Right cardiac atrium (tissue), 5 donors: ENCODE results near the gene MSL3B.

ENCODE experiments used
- ATAC-seq, 2 donors: fragments of 200-7000 bp; cut with Tn5 transposase; one replicate each; pipeline versions ENCODE4 v1.8.0 to v1.9.1; 2020; ENCODE audit warnings: moderate library complexity in 2 of 2, mild to moderate bottlenecking in 1 of 2
- DNase-seq, 3 donors: peaks; one replicate each; pipeline ENCODE4 v3.0.0-alpha.2; 2020
- H3K27ac ChIP-seq: one replicate; pipeline ENCODE4 v1.5.1; 2013; ENCODE audit warnings: mild to moderate bottlenecking, low read length, control low read depth, moderate library complexity
- H3K27me3 ChIP-seq: one replicate; pipeline ENCODE4 v1.6.1; 2013; ENCODE audit not compliant: control insufficient read depth, insufficient read depth
- H3K4me1 ChIP-seq: one replicate; pipeline ENCODE4 v1.6.1; 2013; ENCODE audit warnings: low read length; ENCODE audit not compliant: control insufficient read depth, insufficient read depth
- H3K4me3 ChIP-seq: one replicate; pipeline ENCODE4 v1.5.1; 2013; ENCODE audit warnings: low read length, control low read depth
- H3K9me3 ChIP-seq: one replicate; pipeline ENCODE4 v1.6.1; 2013; ENCODE audit warnings: low read length; ENCODE audit not compliant: control insufficient read depth
- WGBS: extraction: QIAGEN DNeasy Blood & Tissue Kit; methylation state at CpG from one replicate; pipeline ENCODE4 v1.1.7; 2013; 5-methylcytosine and 5-hydroxymethylcytosine counted together
- intact Hi-C, 4 donors: fragments of 100-400 bp; cut with DNase I; formaldehyde crosslinking; loops; one replicate each; pipeline versions ENCODE4 v1.11.0 to v1.14.0; 2022 to 2023
- donor health status: healthy with polysubstance abuse.
- donor health status: DM: no; HTN: yes; CAD: no.
- donor health status: DM: no; HTN: no; CAD: no.
- donor health status: DM: no; HTN: yes; CAD: no; lungs with severe emphysema.
- donor health status: DM: yes; HTN: yes; CAD: no.

Gene MSL3B

GRCh38 chr2:233822101-233822771, 46.0 kb downstream of the MSL3B start:
- H3K4me3 ChIP-seq, result no peak overlapping the region
- WGBS, result 88% methylated on average over 21 of the region's 21 CpGs
- ATAC-seq (no peak), DNase-seq (peak in 2 of 3 donors; percentile 33 to 41)
- no peaks in the 10 kb centered on the region for H3K9me3 ChIP-seq
- H3K27me3 ChIP-seq, result no peaks in the 10 kb centered on the region
- intact Hi-C loops, result no loop called here
- no peak overlapping the region for H3K27ac ChIP-seq
- H3K4me1 ChIP-seq, result no peaks in the 10 kb centered on the region

DNA sequence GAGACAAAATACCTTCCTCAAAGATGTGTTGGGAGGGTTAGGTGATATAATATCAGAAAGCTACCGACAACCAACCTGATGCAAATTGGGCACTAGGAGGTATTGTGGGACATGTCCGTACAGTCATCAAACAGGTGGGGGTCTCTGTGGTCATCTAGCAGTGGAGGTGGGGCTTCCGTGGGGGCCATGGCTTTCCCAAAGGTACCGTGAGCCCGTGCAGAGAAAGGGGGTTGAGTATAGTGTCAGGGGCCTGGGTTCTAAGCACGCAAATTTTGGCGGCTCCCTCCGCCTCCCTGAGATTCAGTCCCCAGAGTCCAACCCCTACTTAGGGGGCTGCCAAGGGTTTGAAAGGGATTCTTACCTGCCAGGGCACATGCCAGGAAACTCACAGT, 46.5 kb downstream of the MSL3B start:
- no peak for DNase-seq
- 94% methylated on average over 8 of the region's 8 CpGs for WGBS
- H3K4me1 ChIP-seq, result no peaks in the 10 kb centered on the region
- no peak for ATAC-seq
- no peak overlapping the region for H3K4me3 ChIP-seq
- no peaks in the 10 kb centered on the region for H3K9me3 ChIP-seq
- H3K27ac ChIP-seq, result no peak overlapping the region
- intact Hi-C loops, result no loop called here
- H3K27me3 ChIP-seq, result no peaks in the 10 kb centered on the region

- Histone ChIP-seq H3K4me3 (no peak overlapping the region), H3K27me3 (no peaks in the 10 kb centered on the region), H3K4me1 (no peaks in the 10 kb centered on the region), H3K27ac (no peak overlapping the region), H3K9me3 (no peaks in the 10 kb centered on the region)
- WGBS, result 86% methylated on average over 3 of the region's 3 CpGs
- DNase-seq (peak in 1 of 3 donors; percentile 1), ATAC-seq (no peak)
- intact Hi-C loops, result no loop called here
These were observed 47.0 kb downstream of the MSL3B start for GRCh38 chr2:233821196-233821595.

- 86% methylated on average over 6 of the region's 6 CpGs for WGBS
- peak in 1 of 3 donors; percentile 22 for DNase-seq
- intact Hi-C loops, result no loop called here
These were observed 47.4 kb downstream of the MSL3B start for GRCh38 chr2:233820774-233821105.

DNA sequence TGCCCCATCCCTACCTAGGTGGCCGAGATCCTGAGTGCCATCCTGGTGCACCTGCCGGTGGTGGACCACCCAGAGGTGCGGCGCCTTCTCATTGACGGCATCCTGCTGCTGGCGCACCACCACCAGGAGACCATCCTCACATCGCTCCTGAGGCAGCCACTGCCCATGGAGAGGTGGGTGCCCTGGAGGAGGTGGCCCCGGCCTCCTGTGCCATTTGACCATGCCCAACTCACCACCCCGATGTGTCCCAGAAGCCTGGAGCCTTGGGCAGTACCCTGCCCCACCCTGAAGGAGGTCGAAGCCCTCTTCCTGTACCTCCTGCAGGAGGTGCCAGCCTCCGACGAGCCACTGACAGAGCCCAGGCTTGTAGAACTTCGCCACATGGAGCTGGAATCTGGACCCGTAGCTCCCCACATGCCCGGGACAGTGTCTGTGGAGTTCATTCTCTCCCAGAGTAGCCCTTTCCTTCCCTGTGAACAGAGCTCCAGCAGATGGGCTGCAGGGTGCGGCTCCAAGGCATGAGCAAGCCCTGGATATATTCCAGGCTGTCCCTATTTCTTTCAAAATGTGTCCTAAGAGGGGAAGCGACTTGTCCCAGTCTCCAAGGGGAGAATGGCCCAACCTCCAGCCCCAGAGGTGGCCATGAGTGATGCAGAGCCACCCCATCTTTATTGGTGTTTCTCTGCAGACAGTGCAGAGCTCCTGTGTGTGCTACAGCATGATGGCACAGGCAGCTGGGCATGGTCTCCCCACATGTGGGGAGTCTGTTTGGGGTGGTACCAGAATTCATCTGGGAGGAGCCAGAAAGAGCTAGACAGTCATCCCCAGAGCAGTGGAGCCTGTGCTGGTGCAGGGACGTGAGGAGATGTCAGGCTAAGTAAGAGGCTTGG, 48.1 kb downstream of the MSL3B start:
- H3K27ac ChIP-seq, result no peak overlapping the region
- no peaks in the 10 kb centered on the region for H3K27me3 ChIP-seq
- peak in 1 of 3 donors; percentile 16 for DNase-seq
- ATAC-seq, result no peak
- 83% methylated on average over 18 of the region's 18 CpGs for WGBS
- H3K4me1 ChIP-seq, result no peaks in the 10 kb centered on the region
- intact Hi-C loops, result no loop called here
- no peaks in the 10 kb centered on the region for H3K9me3 ChIP-seq
- no peak overlapping the region for H3K4me3 ChIP-seq

More at GRCh38 chr2:233820774-233821105, 47.4 kb downstream of the MSL3B start:
- ATAC-seq, result no peak
- Histone ChIP-seq H3K27me3 (no peaks in the 10 kb centered on the region), H3K4me1 (no peaks in the 10 kb centered on the region), H3K9me3 (no peaks in the 10 kb centered on the region), H3K27ac (no peak overlapping the region), H3K4me3 (no peak overlapping the region)

DNA sequence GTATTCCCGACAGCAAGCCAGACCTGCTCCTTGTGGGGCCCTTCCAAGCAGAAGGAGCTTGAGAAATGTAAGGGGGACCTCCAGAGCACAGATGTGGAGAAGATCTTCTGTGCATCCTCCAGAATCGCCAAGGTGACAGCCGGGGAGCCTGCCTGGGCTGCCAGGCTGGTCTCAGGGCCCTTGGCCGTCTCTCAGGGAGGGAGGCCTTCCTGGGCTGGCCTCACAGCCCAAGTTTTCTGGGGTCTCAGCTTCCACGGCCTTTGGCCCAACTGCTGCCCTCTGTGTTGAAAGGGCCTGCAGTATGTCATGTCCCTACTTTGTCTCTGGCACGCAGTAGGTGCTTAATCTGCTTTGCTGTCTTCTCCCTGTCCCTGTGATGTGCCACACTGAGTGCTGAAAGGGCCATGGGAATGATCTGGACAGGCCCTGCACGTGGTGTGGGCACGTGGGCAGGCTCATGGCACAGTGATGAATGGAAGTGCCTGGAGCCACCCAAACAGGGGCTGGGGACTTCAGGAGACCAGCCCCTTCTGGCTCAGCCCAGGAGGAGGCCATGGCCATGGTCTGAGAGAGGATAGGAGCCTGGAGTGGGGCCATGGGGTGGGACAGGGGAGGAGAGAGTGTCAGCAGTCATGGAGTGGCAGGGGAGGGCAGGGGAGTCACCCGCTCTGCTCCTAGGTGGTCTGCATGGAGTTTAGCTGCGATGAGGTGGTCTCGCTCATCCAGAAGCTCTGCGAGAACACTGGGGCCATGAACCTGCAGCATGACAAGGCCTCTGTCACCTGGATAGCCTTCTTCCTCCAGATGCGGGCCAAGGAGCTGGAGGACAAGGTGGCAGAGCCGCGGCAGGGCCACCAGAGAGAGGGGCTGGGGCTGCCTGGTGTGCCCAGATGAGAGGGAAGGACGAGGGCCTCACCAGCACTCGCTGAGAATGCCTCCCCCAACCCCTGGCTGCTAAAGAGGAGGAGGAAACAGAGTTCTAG, 49.3 kb downstream of the MSL3B start:
- DNase-seq, result no peak
- intact Hi-C loops, result no loop called here
- Histone ChIP-seq H3K27ac (no peak overlapping the region), H3K4me1 (no peaks in the 10 kb centered on the region), H3K4me3 (no peak overlapping the region), H3K27me3 (no peaks in the 10 kb centered on the region), H3K9me3 (no peaks in the 10 kb centered on the region)
- 77% methylated on average over 17 of the region's 17 CpGs for WGBS
- ATAC-seq, result no peak

GRCh38 chr2:233817995-233818638, 50.1 kb downstream of the MSL3B start:
- H3K27ac ChIP-seq, result no peak overlapping the region
- H3K4me1 ChIP-seq, result no peaks in the 10 kb centered on the region
- no peaks in the 10 kb centered on the region for H3K9me3 ChIP-seq
- intact Hi-C loops, result no loop called here
- WGBS, result 86% methylated on average over 11 of the region's 11 CpGs
- H3K4me3 ChIP-seq, result no peak overlapping the region
- H3K27me3 ChIP-seq, result no peaks in the 10 kb centered on the region
- no peak for ATAC-seq
- no peak for DNase-seq

DNA sequence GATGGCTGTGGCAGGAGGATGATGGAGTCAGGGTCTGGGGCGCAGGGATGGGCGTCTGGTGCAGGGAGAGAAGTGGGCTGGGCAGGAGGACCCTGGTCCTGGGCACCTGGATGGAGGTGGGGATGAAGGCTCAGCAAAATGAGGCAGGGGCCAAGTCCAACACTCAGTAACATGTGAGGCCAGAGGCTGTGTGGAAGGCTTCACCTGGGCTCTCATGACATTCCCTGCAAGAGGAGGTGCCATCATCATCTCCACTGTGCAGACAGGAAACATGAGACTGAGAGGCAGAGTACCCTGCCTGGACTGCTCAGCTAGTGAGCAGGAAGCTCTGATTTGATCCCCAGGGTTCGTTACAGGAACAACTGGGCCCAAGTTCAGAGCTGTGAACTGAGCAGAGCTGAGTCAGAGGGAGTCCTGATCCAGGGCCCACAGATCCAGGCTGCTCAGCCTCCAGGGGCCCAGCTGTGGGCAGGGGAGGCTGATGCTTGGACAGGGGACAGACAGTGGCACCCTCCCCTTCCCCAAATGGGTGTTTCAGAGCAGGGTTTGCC, 50.8 kb downstream of the MSL3B start:
- Histone ChIP-seq H3K27me3 (no peaks in the 10 kb centered on the region), H3K4me1 (no peaks in the 10 kb centered on the region), H3K4me3 (no peak overlapping the region), H3K9me3 (no peaks in the 10 kb centered on the region), H3K27ac (no peak overlapping the region)
- ATAC-seq (no peak), DNase-seq (peak in 1 of 3 donors; percentile 16)
- intact Hi-C loops, result no loop called here
- 75% methylated on average over 3 of the region's 3 CpGs for WGBS

- WGBS, result 66% methylated on average over 4 of the region's 4 CpGs
- Histone ChIP-seq H3K27me3 (no peaks in the 10 kb centered on the region), H3K27ac (no peak overlapping the region), H3K4me1 (no peaks in the 10 kb centered on the region), H3K4me3 (no peak overlapping the region), H3K9me3 (no peaks in the 10 kb centered on the region)
- ATAC-seq (no peak), DNase-seq (peak in 1 of 3 donors; percentile 43)
- intact Hi-C loops, result no loop called here
These were observed 51.4 kb downstream of the MSL3B start for GRCh38 chr2:233816771-233817170.

- intact Hi-C loops, result no loop called here
- Histone ChIP-seq H3K27ac (no peak overlapping the region), H3K4me1 (no peaks in the 10 kb centered on the region), H3K4me3 (no peak overlapping the region), H3K9me3 (no peaks in the 10 kb centered on the region), H3K27me3 (no peaks in the 10 kb centered on the region)
- ATAC-seq (no peak), DNase-seq (peak in 1 of 3 donors; percentile 3)
- 52% methylated on average over 2 of the region's 2 CpGs for WGBS
These were observed 51.9 kb downstream of the MSL3B start for GRCh38 chr2:233816334-233816733.
